BE2C (cell line): ENCODE results near the gene RABEP2.

Experiments used
- DNase-seq: peaks from one replicate; pipeline ENCODE4 v3.0.0-alpha.2; 2020
- H3K27me3 ChIP-seq: fragments of 250-450 bp; sonication (Bioruptor Pico); 2 replicates; pipeline ENCODE4 v1.5.1; 2020; ENCODE audit warnings: mild to moderate bottlenecking
- H3K36me3 ChIP-seq: fragments of 250-450 bp; sonication (Bioruptor Pico); 2 replicates; pipeline ENCODE4 v1.5.1; 2020; ENCODE audit warnings: mild to moderate bottlenecking
- H3K4me1 ChIP-seq: fragments of 250-450 bp; sonication (Bioruptor Pico); 2 replicates; pipeline ENCODE4 v1.5.1; 2020
- H3K4me3 ChIP-seq: 2 replicates; pipeline ENCODE4 v1.5.1; 2011; ENCODE audit warnings: low read depth, low read length
- H3K9me3 ChIP-seq: fragments of 250-450 bp; sonication (Bioruptor Pico); 2 replicates; pipeline ENCODE4 v1.5.1; 2020
- TF ChIP-seq, protein P1 (sequence below): IDR thresholded peaks from 2 replicates; pipeline ENCODE4 v1.5.1; 2012; ENCODE audit warnings: mild to moderate bottlenecking, low read depth, low read length

RABEP2 gene

DNA sequence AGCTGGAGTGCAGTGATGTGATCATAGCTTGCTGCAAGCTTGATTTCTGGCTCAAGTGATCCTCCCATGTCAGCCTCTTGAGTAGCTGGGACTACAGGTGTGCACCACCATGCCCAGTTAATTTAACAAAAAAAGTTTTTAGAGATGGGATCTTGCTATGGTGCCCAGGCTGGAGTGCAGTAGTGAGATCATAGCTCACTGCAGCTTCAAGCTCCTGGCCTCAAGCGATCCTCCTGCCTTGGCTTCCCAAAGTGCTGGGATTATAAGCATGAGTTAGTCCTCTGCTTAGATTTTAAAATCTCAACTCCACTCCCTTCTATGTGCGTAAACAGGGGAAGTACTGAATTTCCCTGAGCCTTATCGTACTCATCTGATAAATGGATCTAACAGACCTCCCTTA lies 6.3 kb downstream of the RABEP2 start:
- no peak for DNase-seq
- H3K36me3 ChIP-seq, result no peaks in the 10 kb centered on the region
- H3K4me1 ChIP-seq, result no peaks in the 10 kb centered on the region
- H3K9me3 ChIP-seq, result no peaks in the 10 kb centered on the region
- TF ChIP-seq, protein P1, sequence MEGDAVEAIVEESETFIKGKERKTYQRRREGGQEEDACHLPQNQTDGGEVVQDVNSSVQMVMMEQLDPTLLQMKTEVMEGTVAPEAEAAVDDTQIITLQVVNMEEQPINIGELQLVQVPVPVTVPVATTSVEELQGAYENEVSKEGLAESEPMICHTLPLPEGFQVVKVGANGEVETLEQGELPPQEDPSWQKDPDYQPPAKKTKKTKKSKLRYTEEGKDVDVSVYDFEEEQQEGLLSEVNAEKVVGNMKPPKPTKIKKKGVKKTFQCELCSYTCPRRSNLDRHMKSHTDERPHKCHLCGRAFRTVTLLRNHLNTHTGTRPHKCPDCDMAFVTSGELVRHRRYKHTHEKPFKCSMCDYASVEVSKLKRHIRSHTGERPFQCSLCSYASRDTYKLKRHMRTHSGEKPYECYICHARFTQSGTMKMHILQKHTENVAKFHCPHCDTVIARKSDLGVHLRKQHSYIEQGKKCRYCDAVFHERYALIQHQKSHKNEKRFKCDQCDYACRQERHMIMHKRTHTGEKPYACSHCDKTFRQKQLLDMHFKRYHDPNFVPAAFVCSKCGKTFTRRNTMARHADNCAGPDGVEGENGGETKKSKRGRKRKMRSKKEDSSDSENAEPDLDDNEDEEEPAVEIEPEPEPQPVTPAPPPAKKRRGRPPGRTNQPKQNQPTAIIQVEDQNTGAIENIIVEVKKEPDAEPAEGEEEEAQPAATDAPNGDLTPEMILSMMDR, result no peak
- H3K27me3 ChIP-seq, result no peaks in the 10 kb centered on the region
- H3K4me3 ChIP-seq, result no peak overlapping the region

DNA sequence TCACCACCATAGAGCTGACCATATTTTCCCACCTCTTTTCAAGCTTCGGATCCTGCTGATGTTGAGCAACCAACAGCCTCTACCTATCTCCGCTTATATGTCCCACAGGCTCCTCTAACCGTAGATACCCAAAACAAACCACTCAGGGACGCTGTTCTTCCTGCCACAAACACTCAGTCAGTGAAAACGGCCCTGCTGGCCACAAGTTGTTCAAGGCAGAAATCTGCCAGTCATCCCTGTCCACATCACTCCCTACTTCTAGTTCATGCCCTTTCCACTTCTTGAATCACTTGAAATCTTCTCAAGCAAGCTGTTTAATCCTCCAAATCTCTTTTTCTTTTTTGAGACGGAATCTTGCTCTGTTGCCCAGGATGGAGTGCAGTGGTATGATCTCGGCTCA lies 7.9 kb downstream of the RABEP2 start:
- Histone ChIP-seq H3K4me3 (no peak overlapping the region), H3K27me3 (no peaks in the 10 kb centered on the region), H3K36me3 (no peaks in the 10 kb centered on the region), H3K9me3 (no peaks in the 10 kb centered on the region), H3K4me1 (no peaks in the 10 kb centered on the region)
- TF ChIP-seq, protein P1, result no peak
- no peak for DNase-seq

DNA sequence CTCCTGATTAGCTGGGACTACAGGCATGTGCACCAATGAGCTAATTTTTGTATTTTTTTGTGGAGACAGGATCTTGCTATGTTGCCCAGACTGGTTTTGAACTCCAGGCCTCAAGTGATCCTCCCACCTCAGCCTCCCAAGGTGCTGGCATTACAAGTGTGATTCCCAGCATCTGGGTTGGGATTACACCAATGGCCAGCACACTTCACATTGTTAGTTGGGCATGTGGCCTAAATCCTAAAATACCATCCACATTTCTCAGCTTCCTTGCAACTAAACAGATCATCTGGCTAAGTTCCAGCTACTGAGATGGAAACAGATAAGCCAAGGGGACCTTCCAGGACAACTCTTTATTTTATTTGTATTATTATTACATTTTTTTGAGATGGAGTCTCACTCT lies 9.9 kb downstream of the RABEP2 start:
- no peak for DNase-seq
- H3K4me1 ChIP-seq, result no peaks in the 10 kb centered on the region
- no peaks in the 10 kb centered on the region for H3K36me3 ChIP-seq
- TF ChIP-seq, protein P1, result no peak
- no peaks in the 10 kb centered on the region for H3K9me3 ChIP-seq
- no peak overlapping the region for H3K4me3 ChIP-seq
- no peaks in the 10 kb centered on the region for H3K27me3 ChIP-seq

DNA sequence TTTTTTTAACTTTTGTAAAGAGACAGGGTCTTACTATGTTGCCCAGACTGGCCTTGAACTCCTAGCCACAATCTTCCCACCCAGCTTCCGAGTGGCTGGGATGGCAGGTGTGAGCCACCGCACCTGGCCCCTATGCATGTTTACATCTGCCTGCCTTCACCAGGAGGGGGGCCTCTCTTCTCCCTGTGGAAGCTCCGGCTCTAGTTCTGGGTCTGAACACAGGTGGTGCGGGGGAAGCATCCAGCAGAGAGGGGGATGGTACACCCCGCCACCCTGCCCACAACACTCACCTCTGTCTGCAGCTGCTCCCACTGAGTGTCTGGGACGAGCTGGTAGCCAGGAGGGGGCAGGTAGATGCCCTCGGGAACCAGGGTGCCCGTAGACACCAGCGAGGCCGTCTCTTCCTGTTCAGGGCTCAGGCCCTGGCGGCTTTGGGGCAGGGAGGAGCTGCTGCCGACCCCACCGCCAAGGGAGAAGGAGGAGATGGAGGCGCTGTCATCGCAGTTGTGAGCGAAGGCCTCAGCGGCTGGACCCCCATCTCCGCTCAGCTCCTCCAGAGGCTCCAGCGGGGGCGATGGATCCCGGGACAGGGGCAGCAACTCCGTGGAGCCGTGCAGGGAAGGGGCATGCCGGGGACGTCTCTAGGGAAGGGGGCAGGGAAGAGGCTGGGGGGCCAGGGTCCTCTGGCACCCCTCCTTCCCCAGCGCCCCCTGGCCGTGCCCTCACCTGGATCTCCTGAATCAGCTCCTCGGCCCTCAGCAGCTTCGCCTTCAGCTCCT lies 10.9 kb downstream of the RABEP2 start:
- Histone ChIP-seq H3K27me3 (no peaks in the 10 kb centered on the region), H3K9me3 (no peaks in the 10 kb centered on the region), H3K4me1 (no peaks in the 10 kb centered on the region), H3K4me3 (no peak overlapping the region), H3K36me3 (no peaks in the 10 kb centered on the region)
- DNase-seq, result no peak
- TF ChIP-seq, protein P1, result no peak

DNA sequence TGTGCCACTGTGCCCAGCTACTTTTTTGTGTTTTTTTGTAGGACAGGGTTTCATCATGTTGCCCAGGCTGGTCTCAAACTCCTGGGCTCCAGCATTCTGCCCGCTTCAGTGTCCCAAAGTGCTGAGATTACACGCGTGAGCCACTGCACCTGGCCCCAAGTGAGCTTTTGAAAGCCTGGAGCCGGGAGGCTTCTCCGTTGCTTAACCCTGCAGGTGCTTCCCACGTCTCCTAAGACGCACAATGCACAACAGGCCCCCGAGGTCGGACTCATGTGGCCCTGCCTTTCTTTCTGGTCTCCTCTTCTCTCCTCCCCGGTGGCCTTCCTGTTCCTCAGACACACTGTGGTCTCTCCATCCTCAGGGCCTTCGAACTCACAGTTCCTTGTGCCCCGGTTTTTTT lies 12.5 kb downstream of the RABEP2 start:
- TF ChIP-seq, protein P1, result no peak
- Histone ChIP-seq H3K27me3 (no peaks in the 10 kb centered on the region), H3K4me3 (no peak overlapping the region), H3K36me3 (no peaks in the 10 kb centered on the region), H3K9me3 (no peaks in the 10 kb centered on the region), H3K4me1 (no peaks in the 10 kb centered on the region)
- no peak for DNase-seq
